Nephron (organoid): ENCODE measurements around the gene ZNF497.

Experiments
- H3K27ac Mint-ChIP-seq, 3 experiments: 2 replicates each; pipeline ENCODE4 v1.8.0; 2020; ENCODE audit warnings: mixed read lengths in 3 of 3, mild to moderate bottlenecking in 2 of 3, moderate library complexity in 1 of 3
- H3K27me3 Mint-ChIP-seq: 2 replicates; pipeline ENCODE4 v1.8.0; 2021; ENCODE audit warnings: low read depth, mild to moderate bottlenecking, moderate library complexity, mixed read lengths
- H3K36me3 Mint-ChIP-seq: 2 replicates; pipeline ENCODE4 v1.8.0; 2020; ENCODE audit warnings: low read depth, mixed read lengths
- H3K4me1 Mint-ChIP-seq: 2 replicates; pipeline ENCODE4 v1.8.0; 2020; ENCODE audit warnings: mixed read lengths
- H3K4me3 Mint-ChIP-seq, 3 experiments: 2 replicates each; pipeline ENCODE4 v1.8.0; 2020; ENCODE audit warnings: mild to moderate bottlenecking in 3 of 3, mixed read lengths in 3 of 3, moderate library complexity in 2 of 3
- H3K9me3 Mint-ChIP-seq: 2 replicates; pipeline ENCODE4 v1.8.0; 2020; ENCODE audit warnings: mixed read lengths
- TF ChIP-seq, protein P1 (sequence below), 3 experiments: fragments of 200-600 bp; sonication (generic); IDR thresholded peaks; one replicate each; pipeline ENCODE4 v1.5.0; 2021; ENCODE audit warnings: antibody characterized with exemption in 3 of 3; ENCODE audit not compliant: unreplicated experiment in 3 of 3

Gene ZNF497

GRCh38 chr19:58336216-58336615, 26.3 kb downstream of the ZNF497 start:
- no peak overlapping the region for H3K4me3 Mint-ChIP-seq
- TF ChIP-seq, protein P1, sequence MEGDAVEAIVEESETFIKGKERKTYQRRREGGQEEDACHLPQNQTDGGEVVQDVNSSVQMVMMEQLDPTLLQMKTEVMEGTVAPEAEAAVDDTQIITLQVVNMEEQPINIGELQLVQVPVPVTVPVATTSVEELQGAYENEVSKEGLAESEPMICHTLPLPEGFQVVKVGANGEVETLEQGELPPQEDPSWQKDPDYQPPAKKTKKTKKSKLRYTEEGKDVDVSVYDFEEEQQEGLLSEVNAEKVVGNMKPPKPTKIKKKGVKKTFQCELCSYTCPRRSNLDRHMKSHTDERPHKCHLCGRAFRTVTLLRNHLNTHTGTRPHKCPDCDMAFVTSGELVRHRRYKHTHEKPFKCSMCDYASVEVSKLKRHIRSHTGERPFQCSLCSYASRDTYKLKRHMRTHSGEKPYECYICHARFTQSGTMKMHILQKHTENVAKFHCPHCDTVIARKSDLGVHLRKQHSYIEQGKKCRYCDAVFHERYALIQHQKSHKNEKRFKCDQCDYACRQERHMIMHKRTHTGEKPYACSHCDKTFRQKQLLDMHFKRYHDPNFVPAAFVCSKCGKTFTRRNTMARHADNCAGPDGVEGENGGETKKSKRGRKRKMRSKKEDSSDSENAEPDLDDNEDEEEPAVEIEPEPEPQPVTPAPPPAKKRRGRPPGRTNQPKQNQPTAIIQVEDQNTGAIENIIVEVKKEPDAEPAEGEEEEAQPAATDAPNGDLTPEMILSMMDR (IDR thresholded peaks at IDR 0.05; ENCODE audit: unreplicated experiment in 3 of 3): no peak
- no peak overlapping the region for H3K27ac Mint-ChIP-seq
- H3K4me1 Mint-ChIP-seq: no peaks in the 10 kb centered on the region
- H3K36me3 Mint-ChIP-seq: peaks cover 49% of the 10 kb centered on the region
- H3K9me3 Mint-ChIP-seq: no peaks in the 10 kb centered on the region
- H3K27me3 Mint-ChIP-seq: no peaks in the 10 kb centered on the region

- Mint-ChIP-seq H3K27ac (no peak overlapping the region), H3K9me3 (no peaks in the 10 kb centered on the region), H3K36me3 (peaks cover 44% of the 10 kb centered on the region), H3K4me3 (no peak overlapping the region), H3K4me1 (peaks cover 4% of the 10 kb centered on the region), H3K27me3 (no peaks in the 10 kb centered on the region)
- TF ChIP-seq, protein P1 (IDR thresholded peaks at IDR 0.05; ENCODE audit: unreplicated experiment in 3 of 3): no peak
These were observed 26.9 kb downstream of the ZNF497 start for GRCh38 chr19:58335630-58336029.

DNA sequence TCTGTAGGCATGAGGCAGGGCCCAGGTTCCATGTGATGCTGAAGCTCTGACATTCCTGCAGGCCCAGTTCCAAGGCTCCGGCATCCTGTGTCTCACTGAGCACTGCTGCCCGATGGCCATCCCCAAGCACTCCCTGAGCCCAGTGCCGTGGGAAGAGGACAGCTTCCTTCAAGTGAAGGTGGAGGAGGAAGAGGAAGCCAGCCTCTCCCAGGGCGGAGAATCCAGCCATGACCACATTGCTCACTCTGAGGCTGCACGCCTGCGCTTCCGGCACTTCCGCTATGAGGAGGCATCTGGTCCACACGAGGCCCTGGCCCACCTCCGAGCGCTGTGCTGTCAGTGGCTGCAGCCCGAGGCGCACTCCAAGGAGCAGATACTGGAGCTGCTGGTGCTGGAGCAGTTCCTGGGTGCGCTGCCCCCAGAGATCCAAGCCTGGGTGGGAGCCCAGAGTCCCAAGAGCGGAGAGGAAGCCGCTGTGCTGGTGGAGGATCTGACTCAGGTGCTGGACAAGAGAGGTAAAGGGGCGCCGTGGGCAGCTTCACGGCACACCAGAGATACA, 27.8 kb downstream of the ZNF497 start:
- no peaks in the 10 kb centered on the region for H3K27me3 Mint-ChIP-seq
- H3K36me3 Mint-ChIP-seq: peaks cover 37% of the 10 kb centered on the region
- no peak overlapping the region for H3K4me3 Mint-ChIP-seq
- no peak overlapping the region for H3K27ac Mint-ChIP-seq
- H3K9me3 Mint-ChIP-seq: no peaks in the 10 kb centered on the region
- TF ChIP-seq, protein P1 (IDR thresholded peaks at IDR 0.05; ENCODE audit: unreplicated experiment in 3 of 3): no peak
- peaks cover 9% of the 10 kb centered on the region for H3K4me1 Mint-ChIP-seq

- Mint-ChIP-seq H3K9me3 (no peaks in the 10 kb centered on the region), H3K4me3 (no peak overlapping the region), H3K27ac (no peak overlapping the region), H3K27me3 (no peaks in the 10 kb centered on the region), H3K36me3 (peaks cover 17% of the 10 kb centered on the region), H3K4me1 (peaks cover 9% of the 10 kb centered on the region)
- TF ChIP-seq, protein P1 (IDR thresholded peaks at IDR 0.05; ENCODE audit: unreplicated experiment in 3 of 3): no peak
These were observed 29.9 kb downstream of the ZNF497 start for GRCh38 chr19:58332697-58333096.

GRCh38 chr19:58330458-58330857, 32.1 kb downstream of the ZNF497 start:
- H3K36me3 Mint-ChIP-seq: peaks cover 7% of the 10 kb centered on the region
- peak overlapping the region in 2 of 3 experiments; percentile 34 to 41 for H3K27ac Mint-ChIP-seq
- peaks cover 9% of the 10 kb centered on the region for H3K4me1 Mint-ChIP-seq
- TF ChIP-seq, protein P1 (IDR thresholded peaks at IDR 0.05; ENCODE audit: unreplicated experiment in 3 of 3): no peak
- H3K27me3 Mint-ChIP-seq: no peaks in the 10 kb centered on the region
- peak overlapping the region; percentile 7 to 77 (median 22) for H3K4me3 Mint-ChIP-seq
- no peaks in the 10 kb centered on the region for H3K9me3 Mint-ChIP-seq

DNA sequence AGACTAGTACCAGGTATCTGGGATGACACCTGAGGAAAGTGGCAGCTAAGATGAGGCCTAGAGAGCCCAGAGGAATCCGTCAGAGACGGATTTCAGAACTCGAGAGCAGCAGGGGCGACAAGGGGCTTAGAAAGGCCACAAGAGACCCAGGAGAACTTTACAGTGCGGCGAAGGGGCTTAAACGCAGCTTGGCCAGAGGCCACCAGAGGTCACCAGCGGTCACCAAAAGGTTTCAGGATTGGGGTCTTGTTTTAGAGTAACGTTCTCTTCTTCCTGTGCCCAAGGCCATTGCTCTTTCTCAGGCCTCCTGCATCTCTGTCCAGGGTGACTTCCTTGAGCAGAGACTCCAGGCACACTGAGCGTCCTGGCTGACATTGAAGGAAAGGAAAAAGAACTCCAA, 33.6 kb downstream of the ZNF497 start:
- TF ChIP-seq, protein P1 (IDR thresholded peaks at IDR 0.05; ENCODE audit: unreplicated experiment in 3 of 3): no peak
- Mint-ChIP-seq H3K4me1 (peaks cover 9% of the 10 kb centered on the region), H3K27ac (no peak overlapping the region), H3K4me3 (peak overlapping the region in 2 of 3 experiments; percentile 2 to 10), H3K36me3 (no peaks in the 10 kb centered on the region), H3K27me3 (no peaks in the 10 kb centered on the region), H3K9me3 (no peaks in the 10 kb centered on the region)
